Measurements from ENCODE around the gene UBE2Q2. TPM values are rescaled to one million over a fixed set of nuclear protein-coding genes. Genes with fewer than 3 reads are reported as not detected.

The UBE2Q2 gene
- total RNA-seq, 4 donors from 2014 or later: 15.9 to 25.5 (median 23.9) TPM

DNA sequence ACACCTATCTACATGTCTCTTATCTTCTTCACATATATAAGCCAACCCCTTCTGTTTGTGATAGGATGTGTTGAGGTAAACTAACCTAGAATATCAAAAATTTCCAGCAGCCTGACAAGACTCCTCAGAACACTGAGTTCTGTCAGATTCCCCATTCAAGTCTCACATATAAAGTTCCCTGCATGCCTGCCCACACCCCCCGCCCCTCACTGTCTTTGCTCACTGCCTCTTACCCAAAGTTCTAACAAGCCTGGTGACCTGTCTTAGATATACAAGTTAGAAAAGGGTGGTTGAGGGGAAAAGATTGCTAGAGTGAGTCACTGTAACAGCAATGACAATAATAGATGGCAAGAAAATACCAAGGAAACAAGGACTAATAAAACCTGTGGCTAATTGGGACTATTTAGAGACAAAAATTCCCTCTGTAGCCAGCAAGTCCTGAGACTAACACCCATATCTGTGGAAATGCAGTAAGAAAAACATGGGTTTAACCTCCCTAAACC lies 100.5 kb downstream of the UBE2Q2 start:
- no peaks in the 10 kb centered on the region for H3K36me3 ChIP-seq
- no peaks in the 10 kb centered on the region for H3K9me3 ChIP-seq
- no peak overlapping the region for H3K4me3 ChIP-seq
- H3K27me3 ChIP-seq: no peaks in the 10 kb centered on the region
- no peak overlapping the region for H3K27ac ChIP-seq
- no peak for DNase-seq
- intact Hi-C loops (cut with DNase I; ENCODE audit: low total_unique reads): no loop called here
- no peaks in the 10 kb centered on the region for H3K4me1 ChIP-seq
- no peak for ATAC-seq
- TF ChIP-seq POLR2A (IDR thresholded peaks at IDR 0.05): no peak
- TF ChIP-seq, protein P1, sequence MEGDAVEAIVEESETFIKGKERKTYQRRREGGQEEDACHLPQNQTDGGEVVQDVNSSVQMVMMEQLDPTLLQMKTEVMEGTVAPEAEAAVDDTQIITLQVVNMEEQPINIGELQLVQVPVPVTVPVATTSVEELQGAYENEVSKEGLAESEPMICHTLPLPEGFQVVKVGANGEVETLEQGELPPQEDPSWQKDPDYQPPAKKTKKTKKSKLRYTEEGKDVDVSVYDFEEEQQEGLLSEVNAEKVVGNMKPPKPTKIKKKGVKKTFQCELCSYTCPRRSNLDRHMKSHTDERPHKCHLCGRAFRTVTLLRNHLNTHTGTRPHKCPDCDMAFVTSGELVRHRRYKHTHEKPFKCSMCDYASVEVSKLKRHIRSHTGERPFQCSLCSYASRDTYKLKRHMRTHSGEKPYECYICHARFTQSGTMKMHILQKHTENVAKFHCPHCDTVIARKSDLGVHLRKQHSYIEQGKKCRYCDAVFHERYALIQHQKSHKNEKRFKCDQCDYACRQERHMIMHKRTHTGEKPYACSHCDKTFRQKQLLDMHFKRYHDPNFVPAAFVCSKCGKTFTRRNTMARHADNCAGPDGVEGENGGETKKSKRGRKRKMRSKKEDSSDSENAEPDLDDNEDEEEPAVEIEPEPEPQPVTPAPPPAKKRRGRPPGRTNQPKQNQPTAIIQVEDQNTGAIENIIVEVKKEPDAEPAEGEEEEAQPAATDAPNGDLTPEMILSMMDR (IDR thresholded peaks at IDR 0.05 in 4 of 5, conservative IDR thresholded peaks at IDR 0.05 in 1 of 5): no peak
- in situ Hi-C loops (cut with MboI; ENCODE audit: low sequenced_read_pairs in 4 of 4): no loop called here

DNA sequence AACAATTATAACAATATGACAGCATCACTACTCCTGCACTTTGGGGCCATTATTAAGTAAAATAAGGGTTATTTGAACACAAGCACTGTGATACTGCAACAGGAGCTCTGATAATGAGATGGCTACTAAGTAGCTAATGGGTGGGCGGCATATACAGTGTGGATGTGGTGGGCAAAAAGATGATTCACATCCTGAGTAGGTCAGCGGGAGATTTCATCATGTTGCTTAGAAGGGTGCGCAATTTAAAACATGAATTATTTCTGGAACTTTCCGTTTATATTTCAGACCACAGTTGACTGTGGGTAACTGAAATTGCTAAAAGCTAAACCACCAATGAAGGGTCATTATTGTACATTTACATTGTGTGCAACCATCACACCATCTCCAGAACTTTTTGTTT lies 102.7 kb downstream of the UBE2Q2 start:
- Histone ChIP-seq H3K4me1 (no peaks in the 10 kb centered on the region), H3K27ac (no peak overlapping the region), H3K9me3 (no peaks in the 10 kb centered on the region), H3K4me3 (no peak overlapping the region), H3K27me3 (no peaks in the 10 kb centered on the region), H3K36me3 (no peaks in the 10 kb centered on the region)
- in situ Hi-C loops (cut with MboI; ENCODE audit: low sequenced_read_pairs in 4 of 4) (no loop called here), intact Hi-C loops (cut with DNase I; ENCODE audit: low total_unique reads) (no loop called here)
- no peak for DNase-seq
- TF ChIP-seq, protein P1 (IDR thresholded peaks at IDR 0.05 in 4 of 5, conservative IDR thresholded peaks at IDR 0.05 in 1 of 5): no peak
- ATAC-seq: no peak

DNA sequence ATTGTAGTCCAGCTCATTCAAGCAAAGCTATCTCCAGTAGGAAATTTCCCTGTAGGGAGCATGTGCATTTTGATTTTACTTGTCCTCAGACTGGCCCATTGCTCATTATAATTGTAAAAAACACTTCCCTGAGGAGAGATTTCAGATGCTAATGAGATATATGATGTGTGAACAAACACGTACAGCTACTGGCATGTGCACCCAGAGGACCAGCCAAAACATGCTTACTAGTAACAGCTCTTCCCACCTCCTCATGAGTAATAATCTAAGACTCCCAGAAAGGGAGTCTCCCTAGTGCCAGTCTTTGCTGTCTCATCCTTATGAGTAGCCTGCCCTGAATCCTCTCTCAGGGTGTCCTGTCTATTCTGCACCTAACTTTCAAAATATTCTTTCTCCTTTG lies 103.8 kb downstream of the UBE2Q2 start:
- Histone ChIP-seq H3K27me3 (no peaks in the 10 kb centered on the region), H3K27ac (no peak overlapping the region), H3K4me1 (no peaks in the 10 kb centered on the region), H3K9me3 (no peaks in the 10 kb centered on the region), H3K36me3 (no peaks in the 10 kb centered on the region), H3K4me3 (no peak overlapping the region)
- ATAC-seq (no peak), DNase-seq (no peak)
- in situ Hi-C loops (cut with MboI; ENCODE audit: low sequenced_read_pairs in 4 of 4): no loop called here
- TF ChIP-seq POLR2A (IDR thresholded peaks at IDR 0.05): no peak
- TF ChIP-seq, protein P1 (IDR thresholded peaks at IDR 0.05 in 4 of 5, conservative IDR thresholded peaks at IDR 0.05 in 1 of 5): no peak
- intact Hi-C loops (cut with DNase I; ENCODE audit: low total_unique reads): no loop called here

DNA sequence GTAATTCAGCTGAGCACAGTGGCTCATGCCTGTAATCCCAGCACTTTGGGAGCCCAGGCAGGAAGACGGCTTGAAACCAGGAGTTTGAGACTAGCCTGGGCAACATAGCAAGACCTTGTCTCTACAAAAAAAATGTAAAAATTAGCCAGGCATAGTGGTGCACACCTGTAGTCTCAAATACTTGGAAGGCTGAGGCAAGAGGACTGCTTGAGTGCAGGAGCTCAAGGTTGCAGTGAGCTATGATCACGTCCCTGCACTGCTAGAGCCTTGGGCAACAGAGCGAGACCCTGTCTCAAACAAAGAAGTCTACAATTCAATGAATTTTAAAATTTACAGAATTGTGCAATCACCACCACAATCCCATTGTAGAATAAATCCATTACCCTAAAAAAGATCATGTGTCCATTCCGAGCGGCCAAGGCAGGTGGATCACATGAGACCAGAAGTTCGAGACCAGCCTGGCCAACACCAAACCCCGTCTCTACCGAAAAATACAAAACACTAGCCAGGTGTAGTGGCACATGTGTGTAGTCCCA lies 105.6 kb downstream of the UBE2Q2 start:
- ATAC-seq (no peak), DNase-seq (no peak)
- intact Hi-C loops (cut with DNase I; ENCODE audit: low total_unique reads): no loop called here
- Histone ChIP-seq H3K4me1 (no peaks in the 10 kb centered on the region), H3K36me3 (no peaks in the 10 kb centered on the region), H3K9me3 (no peaks in the 10 kb centered on the region), H3K27ac (no peak overlapping the region), H3K27me3 (no peaks in the 10 kb centered on the region), H3K4me3 (no peak overlapping the region)
- in situ Hi-C loops (cut with MboI; ENCODE audit: low sequenced_read_pairs in 4 of 4): no loop called here
- no peak for TF ChIP-seq POLR2A (IDR thresholded peaks at IDR 0.05)
- TF ChIP-seq, protein P1 (IDR thresholded peaks at IDR 0.05 in 4 of 5, conservative IDR thresholded peaks at IDR 0.05 in 1 of 5): no peak

Other genes starting within 250 kb of the UBE2Q2 start
- gene SNUPN, start 217.7 kb upstream of the UBE2Q2 start, total RNA-seq: 10 to 100 TPM; 14.2 to 18.3 (median 15.9) TPM
- gene IMP3, start 203.2 kb upstream of the UBE2Q2 start, total RNA-seq: 100 to 1,000 TPM; 110 to 184 (median 153) TPM
- 1 to 10 TPM; 4.9 to 6.7 (median 5.5) TPM for gene SNX33, start 195.5 kb upstream of the UBE2Q2 start, total RNA-seq
- 100 to 1,000 TPM in 2 of 4 donors, 10 to 100 TPM in 2; 38.2 to 145 (median 88.5) TPM for gene CSPG4, start 130.6 kb upstream of the UBE2Q2 start, total RNA-seq
- 10 to 100 TPM; 12.3 to 13.9 (median 13.0) TPM for gene FBXO22, start 60.4 kb downstream of the UBE2Q2 start, total RNA-seq
- gene NRG4, start 169.0 kb downstream of the UBE2Q2 start, total RNA-seq: 1 to 10 TPM; 2.0 to 9.8 (median 3.4) TPM
- 10 to 100 TPM in 2 of 4 donors, 1 to 10 TPM in 2; 3.6 to 17.1 (median 11.7) TPM for gene TMEM266, start 216.5 kb downstream of the UBE2Q2 start, total RNA-seq

Data from gastrocnemius medialis (tissue), 4 donors.